Measurements from ENCODE around the gene TEDC1.

TEDC1 gene, protein sequence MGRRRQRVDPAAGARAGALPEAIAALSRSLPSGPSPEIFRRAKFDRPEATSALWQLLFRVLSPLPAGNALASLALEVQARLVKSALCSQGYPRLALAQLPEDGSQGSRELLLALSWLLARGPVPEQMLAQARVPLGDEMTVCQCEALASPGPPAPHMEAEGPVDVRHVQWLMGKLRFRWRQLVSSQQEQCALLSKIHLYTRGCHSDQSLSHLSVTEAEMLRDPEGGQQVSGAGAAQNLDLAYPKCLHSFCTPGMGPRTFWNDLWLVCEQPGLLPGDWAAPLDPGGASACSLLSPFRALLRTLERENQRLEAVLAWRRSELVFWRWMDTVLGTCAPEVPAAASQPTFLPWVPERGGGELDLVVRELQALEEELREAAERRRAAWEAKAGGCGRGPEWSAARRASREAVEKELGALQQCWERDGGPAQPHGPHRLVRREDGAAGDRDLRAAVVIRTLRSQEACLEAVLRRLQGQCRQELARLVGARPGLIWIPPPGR

GRCh38 chr14:105490572-105491365 lies at the start of gene TEDC1:
Gene TEDC1, plus strand, starts transcription at chr14:105491246. Its CDS starts 130 bp downstream, at chr14:105491376.
- Histone ChIP-seq H3K27me3 (ENCODE audit: insufficient read depth, low read length) (no peaks in the 10 kb centered on the region), H3K4me3 (ENCODE audit: low read length) (peak within 1 kb of the TSS; percentile 60), H3K4me1 (ENCODE audit: insufficient read depth, low read length) (peaks cover 24% of the 10 kb centered on the region), H3K36me3 (ENCODE audit: insufficient read depth, low read length) (no peaks in the 10 kb centered on the region), H2AFZ (ENCODE audit: low read depth, low read length) (peak within 1 kb of the TSS; percentile 86), H3K9me3 (ENCODE audit: low read length) (no peaks in the 10 kb centered on the region)

DNA sequence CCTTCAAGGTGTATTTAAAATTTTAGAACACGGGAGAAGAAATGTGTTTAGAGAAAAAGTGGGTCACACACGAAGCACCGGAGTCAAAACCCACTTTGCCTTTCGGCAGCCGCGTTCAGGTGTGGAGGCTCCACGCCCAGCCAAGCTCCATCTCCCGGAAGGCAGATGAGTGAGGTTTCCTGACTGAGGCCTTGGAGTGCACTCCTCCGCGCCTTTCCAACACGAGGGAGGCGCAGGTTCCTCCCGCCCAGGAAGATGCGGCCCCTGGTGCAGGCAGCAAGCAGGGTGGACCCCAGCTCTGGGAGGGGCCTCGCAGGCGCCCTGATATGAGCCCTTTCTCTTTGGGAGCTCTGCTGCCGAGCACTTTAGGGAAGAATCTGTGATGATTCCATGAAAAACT lies 48.9 kb upstream of the TEDC1 start:
- Histone ChIP-seq H2AFZ (ENCODE audit: low read depth, low read length) (no peak overlapping the region), H3K36me3 (ENCODE audit: insufficient read depth, low read length) (peaks cover 36% of the 10 kb centered on the region), H3K27me3 (ENCODE audit: insufficient read depth, low read length) (no peaks in the 10 kb centered on the region), H3K4me1 (ENCODE audit: insufficient read depth, low read length) (no peaks in the 10 kb centered on the region), H3K9me3 (ENCODE audit: low read length) (no peaks in the 10 kb centered on the region), H3K4me3 (ENCODE audit: low read length) (no peak overlapping the region)

GRCh38 chr14:105442834-105443233 lies 48.2 kb upstream of the TEDC1 start:
- Histone ChIP-seq H3K36me3 (ENCODE audit: insufficient read depth, low read length) (peaks cover 33% of the 10 kb centered on the region), H3K4me3 (ENCODE audit: low read length) (no peak overlapping the region), H3K27me3 (ENCODE audit: insufficient read depth, low read length) (no peaks in the 10 kb centered on the region), H2AFZ (ENCODE audit: low read depth, low read length) (no peak overlapping the region), H3K4me1 (ENCODE audit: insufficient read depth, low read length) (no peaks in the 10 kb centered on the region), H3K9me3 (ENCODE audit: low read length) (no peaks in the 10 kb centered on the region)

GRCh38 chr14:105444859-105445258 lies 46.2 kb upstream of the TEDC1 start:
- Histone ChIP-seq H3K36me3 (ENCODE audit: insufficient read depth, low read length) (peaks cover 30% of the 10 kb centered on the region), H3K4me1 (ENCODE audit: insufficient read depth, low read length) (no peaks in the 10 kb centered on the region), H3K9me3 (ENCODE audit: low read length) (no peaks in the 10 kb centered on the region), H3K27me3 (ENCODE audit: insufficient read depth, low read length) (no peaks in the 10 kb centered on the region), H2AFZ (ENCODE audit: low read depth, low read length) (no peak overlapping the region), H3K4me3 (ENCODE audit: low read length) (no peak overlapping the region)

GRCh38 chr14:105445290-105445689 lies 45.8 kb upstream of the TEDC1 start:
- H3K4me1 ChIP-seq (ENCODE audit: insufficient read depth, low read length) = no peaks in the 10 kb centered on the region
- no peak overlapping the region for H3K4me3 ChIP-seq (ENCODE audit: low read length)
- H3K9me3 ChIP-seq (ENCODE audit: low read length) = no peaks in the 10 kb centered on the region
- H3K27me3 ChIP-seq (ENCODE audit: insufficient read depth, low read length) = no peaks in the 10 kb centered on the region
- H2AFZ ChIP-seq (ENCODE audit: low read depth, low read length) = no peak overlapping the region
- peaks cover 33% of the 10 kb centered on the region for H3K36me3 ChIP-seq (ENCODE audit: insufficient read depth, low read length)

- no peak overlapping the region for H3K4me3 ChIP-seq (ENCODE audit: low read length)
- no peaks in the 10 kb centered on the region for H3K4me1 ChIP-seq (ENCODE audit: insufficient read depth, low read length)
- no peaks in the 10 kb centered on the region for H3K9me3 ChIP-seq (ENCODE audit: low read length)
- H2AFZ ChIP-seq (ENCODE audit: low read depth, low read length) = no peak overlapping the region
- H3K27me3 ChIP-seq (ENCODE audit: insufficient read depth, low read length) = no peaks in the 10 kb centered on the region
- peaks cover 37% of the 10 kb centered on the region for H3K36me3 ChIP-seq (ENCODE audit: insufficient read depth, low read length)
Observed at GRCh38 chr14:105445901-105446845, 44.9 kb upstream of the TEDC1 start.

DNA sequence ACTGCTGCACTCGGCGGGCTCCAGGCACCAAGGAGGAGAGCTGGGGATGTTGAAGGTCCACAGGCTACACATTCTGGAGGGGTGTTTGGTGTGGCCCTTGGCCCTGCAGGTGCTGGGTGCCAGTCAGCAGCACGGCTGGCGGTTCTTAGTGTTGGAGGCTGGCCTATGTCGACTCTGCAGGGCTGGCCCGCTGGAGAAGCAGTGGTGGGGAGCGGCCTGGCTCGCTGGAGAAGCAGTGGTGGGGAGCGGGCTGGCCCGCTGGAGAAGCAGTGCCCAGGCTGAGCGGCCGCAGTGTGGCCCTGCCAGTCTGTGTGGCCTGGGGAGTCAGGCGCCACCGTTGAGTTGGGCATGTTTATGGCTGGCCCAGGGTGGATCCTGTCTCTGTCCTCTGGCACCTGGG lies 44.1 kb upstream of the TEDC1 start:
- H3K36me3 ChIP-seq (ENCODE audit: insufficient read depth, low read length) = peaks cover 42% of the 10 kb centered on the region
- H3K9me3 ChIP-seq (ENCODE audit: low read length) = no peaks in the 10 kb centered on the region
- H3K4me3 ChIP-seq (ENCODE audit: low read length) = no peak overlapping the region
- no peaks in the 10 kb centered on the region for H3K27me3 ChIP-seq (ENCODE audit: insufficient read depth, low read length)
- H2AFZ ChIP-seq (ENCODE audit: low read depth, low read length) = no peak overlapping the region
- H3K4me1 ChIP-seq (ENCODE audit: insufficient read depth, low read length) = no peaks in the 10 kb centered on the region

DNA sequence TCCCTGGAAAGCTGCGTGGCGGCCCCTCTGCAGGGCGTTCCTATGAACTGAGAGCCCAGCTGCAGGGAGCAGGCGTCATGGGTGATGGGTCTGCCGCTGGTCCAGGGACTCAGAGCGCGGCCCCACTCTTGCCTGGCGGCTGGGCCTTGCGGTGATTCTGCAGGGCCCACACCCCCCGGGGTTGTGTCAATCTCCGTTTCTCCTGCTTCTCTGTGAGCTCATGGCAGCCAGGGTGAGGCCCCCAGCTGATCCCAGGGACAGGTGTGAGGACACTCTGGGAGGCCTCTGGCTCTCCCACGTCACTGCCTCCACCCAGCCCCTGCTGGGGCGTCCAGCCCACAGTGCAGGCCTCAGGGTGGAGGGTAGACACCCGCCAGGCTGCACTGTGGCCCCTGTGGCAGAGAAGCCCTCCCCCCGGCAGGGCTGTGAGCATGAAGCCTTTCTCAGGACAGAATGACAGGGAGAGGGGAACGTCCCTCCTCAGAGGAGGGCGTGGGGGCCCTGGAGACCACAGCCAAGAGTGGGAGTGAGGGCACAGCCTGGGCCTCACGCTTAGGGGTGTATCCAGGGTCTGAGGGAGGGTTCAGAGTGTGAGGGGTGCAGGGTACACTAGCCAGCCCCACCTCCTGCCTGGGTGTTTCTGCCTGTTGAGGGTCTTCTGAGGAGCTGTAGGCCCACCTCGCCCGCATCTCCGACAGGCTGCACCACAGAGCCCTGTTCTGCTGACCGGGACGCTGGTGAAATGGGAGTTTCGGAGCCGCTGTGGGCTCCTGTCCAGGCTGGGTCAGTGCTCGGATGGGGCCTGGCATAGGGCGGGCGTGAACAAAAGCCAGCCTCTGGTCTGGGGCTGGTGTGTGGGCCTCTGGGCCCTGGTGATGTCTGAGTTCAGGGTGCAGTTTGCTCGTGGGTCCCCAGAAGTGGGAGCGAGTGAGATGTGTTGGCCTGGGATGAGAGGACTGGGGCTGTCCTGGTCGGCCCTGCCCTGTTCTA lies 43.1 kb upstream of the TEDC1 start:
- H3K4me1 ChIP-seq (ENCODE audit: insufficient read depth, low read length) = no peaks in the 10 kb centered on the region
- no peaks in the 10 kb centered on the region for H3K9me3 ChIP-seq (ENCODE audit: low read length)
- no peaks in the 10 kb centered on the region for H3K27me3 ChIP-seq (ENCODE audit: insufficient read depth, low read length)
- no peak overlapping the region for H3K4me3 ChIP-seq (ENCODE audit: low read length)
- H3K36me3 ChIP-seq (ENCODE audit: insufficient read depth, low read length) = peaks cover 43% of the 10 kb centered on the region
- no peak overlapping the region for H2AFZ ChIP-seq (ENCODE audit: low read depth, low read length)

GRCh38 chr14:105448706-105449111 lies 42.3 kb upstream of the TEDC1 start:
- H3K4me1 ChIP-seq (ENCODE audit: insufficient read depth, low read length) = no peaks in the 10 kb centered on the region
- H3K4me3 ChIP-seq (ENCODE audit: low read length) = no peak overlapping the region
- no peaks in the 10 kb centered on the region for H3K9me3 ChIP-seq (ENCODE audit: low read length)
- H3K27me3 ChIP-seq (ENCODE audit: insufficient read depth, low read length) = no peaks in the 10 kb centered on the region
- H3K36me3 ChIP-seq (ENCODE audit: insufficient read depth, low read length) = peaks cover 46% of the 10 kb centered on the region
- no peak overlapping the region for H2AFZ ChIP-seq (ENCODE audit: low read depth, low read length)

- no peak overlapping the region for H2AFZ ChIP-seq (ENCODE audit: low read depth, low read length)
- H3K36me3 ChIP-seq (ENCODE audit: insufficient read depth, low read length) = peaks cover 53% of the 10 kb centered on the region
- H3K4me3 ChIP-seq (ENCODE audit: low read length) = no peak overlapping the region
- no peaks in the 10 kb centered on the region for H3K4me1 ChIP-seq (ENCODE audit: insufficient read depth, low read length)
- H3K27me3 ChIP-seq (ENCODE audit: insufficient read depth, low read length) = no peaks in the 10 kb centered on the region
- no peaks in the 10 kb centered on the region for H3K9me3 ChIP-seq (ENCODE audit: low read length)
Observed at GRCh38 chr14:105449276-105450122, 41.5 kb upstream of the TEDC1 start.

- H3K9me3 ChIP-seq (ENCODE audit: low read length) = no peaks in the 10 kb centered on the region
- H2AFZ ChIP-seq (ENCODE audit: low read depth, low read length) = no peak overlapping the region
- no peak overlapping the region for H3K4me3 ChIP-seq (ENCODE audit: low read length)
- H3K4me1 ChIP-seq (ENCODE audit: insufficient read depth, low read length) = no peaks in the 10 kb centered on the region
- H3K36me3 ChIP-seq (ENCODE audit: insufficient read depth, low read length) = peaks cover 57% of the 10 kb centered on the region
- H3K27me3 ChIP-seq (ENCODE audit: insufficient read depth, low read length) = no peaks in the 10 kb centered on the region
Observed at GRCh38 chr14:105450123-105450505, 40.9 kb upstream of the TEDC1 start.

Data from neuron (in vitro differentiated cells).